Adrenal gland (tissue), 5 donors: ENCODE data around the gene SLC25A21.

Source experiments
- CTCF ChIP-seq, 6 experiments: fragments of 450-650 bp in 4 of 6; fragments of 200-600 bp in 2 of 6; sonication (generic) in 1 of 6; IDR thresholded peaks; 1 replicate in 5 of 6; 2 replicates in 1 of 6; pipeline versions ENCODE4 v1.5.1 to v1.8.0; 2016 to 2021; ENCODE audit warnings: antibody characterized with exemption in 6 of 6, mild to moderate bottlenecking in 2 of 6, moderate library complexity in 1 of 6
- POLR2A ChIP-seq, 2 donors: fragments of 450-650 bp; IDR thresholded peaks; one replicate each; pipeline ENCODE4 v1.6.1; 2017; ENCODE audit warnings: antibody characterized with exemption in 2 of 2, mild to moderate bottlenecking in 2 of 2, moderate library complexity in 1 of 2
- donor health status: DM: no; HTN: no; CAD: no.

- TF ChIP-seq POLR2A (IDR thresholded peaks at IDR 0.05), result no peak
- no peak for TF ChIP-seq CTCF (IDR thresholded peaks at IDR 0.05)
Observed at GRCh38 chr14:37195327-37195726, 22.9 kb upstream of the SLC25A21 start.
